HG03066 (cell line): Measurements from ENCODE around the gene C16orf92.
"Not testable (repeated sequence)": the region's sequence is repeated elsewhere in the genome, so short reads cannot be mapped to it uniquely, and the experiment has no call there.

ENCODE experiments used
- ATAC-seq: cut with Tn5 transposase; IDR thresholded peaks from one replicate; pipeline ENCODE4 v1.9.1; 2021; ENCODE audit warnings: low read depth; ENCODE audit not compliant: unreplicated experiment

C16orf92 gene

DNA sequence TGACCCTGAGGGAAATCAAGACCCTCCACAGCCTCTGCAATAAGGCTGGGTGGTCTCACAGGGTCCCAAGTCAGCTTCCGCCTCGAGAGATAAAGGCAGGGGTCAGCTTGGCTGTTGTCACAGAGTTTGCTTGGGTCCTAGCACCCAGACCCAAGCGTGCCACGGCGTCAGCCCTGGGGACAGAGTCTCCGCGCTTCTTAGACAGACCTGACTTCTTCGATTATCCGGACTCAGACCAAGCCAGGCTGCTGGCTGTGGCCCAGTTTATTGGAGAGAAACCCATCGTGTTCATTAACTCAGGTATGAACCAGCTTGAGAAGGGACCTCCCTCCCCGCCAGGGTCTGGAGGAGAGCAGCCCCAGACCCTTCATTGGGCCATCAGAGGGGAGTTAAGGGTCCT is 588 bp downstream of the C16orf92 start:
- ATAC-seq = no peak

DNA sequence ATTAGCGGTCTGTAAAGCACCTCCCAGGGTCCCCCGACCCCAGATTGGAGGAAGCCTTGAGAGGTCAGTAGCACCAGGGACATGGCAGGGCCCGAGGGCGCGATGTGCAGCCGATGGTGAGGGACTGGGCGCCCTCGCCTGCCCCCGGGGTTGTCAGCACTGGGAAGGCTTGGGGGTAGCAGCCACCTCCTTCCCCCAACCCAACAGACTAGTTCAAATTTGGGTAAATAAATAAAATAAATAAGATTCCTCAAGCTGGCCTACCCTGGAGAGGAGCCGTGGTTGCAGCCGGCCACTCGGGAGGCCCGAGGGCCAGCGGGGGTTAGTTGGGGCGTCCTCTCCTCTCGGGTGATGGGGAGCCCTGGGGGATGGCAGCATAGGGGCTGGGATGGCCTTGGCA is 1.5 kb downstream of the C16orf92 start:
- no peak for ATAC-seq

DNA sequence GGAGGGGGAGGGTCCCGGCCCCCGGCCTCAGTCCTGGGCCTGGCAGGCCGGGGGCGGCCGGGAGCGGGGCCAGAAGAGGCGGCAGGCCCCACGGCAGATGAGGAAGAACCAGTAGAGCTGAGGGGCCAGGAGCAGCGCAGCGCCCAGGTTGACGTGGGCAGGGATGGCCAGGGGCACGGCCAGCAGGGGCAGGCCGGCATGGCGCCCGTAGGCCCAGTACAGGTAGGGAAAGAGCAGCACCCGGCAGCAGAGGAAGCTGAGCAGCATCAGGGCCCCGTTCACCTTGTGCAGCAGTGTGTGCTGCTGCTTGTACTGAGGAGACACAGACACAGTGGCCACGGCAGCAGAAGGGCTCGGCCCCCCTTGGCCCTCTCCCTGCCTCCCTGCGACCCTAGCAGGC is 2.2 kb downstream of the C16orf92 start:
- ATAC-seq = no peak

DNA sequence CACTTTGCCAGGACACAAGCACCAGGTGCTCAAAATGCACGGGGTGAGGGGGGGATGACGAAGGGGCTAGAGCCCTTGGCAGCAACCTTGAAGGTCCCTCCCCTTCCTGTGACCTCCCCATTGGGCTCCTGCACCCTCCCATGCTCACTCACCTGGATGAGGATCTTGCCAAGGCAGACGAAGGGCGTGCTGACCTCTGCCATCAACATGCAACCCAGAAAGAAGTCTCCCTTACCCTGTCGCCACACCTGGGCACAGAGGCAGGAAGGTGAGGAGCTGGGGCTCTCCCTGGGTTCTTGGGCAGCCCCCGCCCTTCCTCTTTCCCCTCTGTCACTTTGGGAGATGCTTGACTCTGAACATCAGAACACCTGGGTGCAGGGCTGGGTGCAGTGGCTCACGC is 2.6 kb downstream of the C16orf92 start:
- no peak for ATAC-seq

DNA sequence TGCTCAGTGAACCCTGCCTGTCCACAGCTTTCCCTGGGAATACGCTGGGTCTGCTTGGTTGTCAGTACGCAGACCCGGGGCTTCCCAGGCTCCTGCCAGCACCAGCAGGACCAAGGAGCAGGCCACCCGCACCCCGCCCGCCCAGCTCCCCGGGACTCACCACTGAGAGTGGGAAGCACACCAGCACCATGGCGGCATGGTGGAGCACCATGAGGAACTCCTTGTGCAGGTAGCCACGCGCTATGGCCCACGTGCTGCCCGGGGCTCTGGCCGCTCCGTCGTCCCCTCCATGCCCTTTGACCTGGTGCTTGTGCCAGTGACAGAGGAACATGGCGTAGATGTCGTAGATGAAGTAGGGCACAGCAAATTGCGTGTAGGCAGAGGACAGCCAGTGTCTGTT is 3.5 kb downstream of the C16orf92 start:
- ATAC-seq = no peak

DNA sequence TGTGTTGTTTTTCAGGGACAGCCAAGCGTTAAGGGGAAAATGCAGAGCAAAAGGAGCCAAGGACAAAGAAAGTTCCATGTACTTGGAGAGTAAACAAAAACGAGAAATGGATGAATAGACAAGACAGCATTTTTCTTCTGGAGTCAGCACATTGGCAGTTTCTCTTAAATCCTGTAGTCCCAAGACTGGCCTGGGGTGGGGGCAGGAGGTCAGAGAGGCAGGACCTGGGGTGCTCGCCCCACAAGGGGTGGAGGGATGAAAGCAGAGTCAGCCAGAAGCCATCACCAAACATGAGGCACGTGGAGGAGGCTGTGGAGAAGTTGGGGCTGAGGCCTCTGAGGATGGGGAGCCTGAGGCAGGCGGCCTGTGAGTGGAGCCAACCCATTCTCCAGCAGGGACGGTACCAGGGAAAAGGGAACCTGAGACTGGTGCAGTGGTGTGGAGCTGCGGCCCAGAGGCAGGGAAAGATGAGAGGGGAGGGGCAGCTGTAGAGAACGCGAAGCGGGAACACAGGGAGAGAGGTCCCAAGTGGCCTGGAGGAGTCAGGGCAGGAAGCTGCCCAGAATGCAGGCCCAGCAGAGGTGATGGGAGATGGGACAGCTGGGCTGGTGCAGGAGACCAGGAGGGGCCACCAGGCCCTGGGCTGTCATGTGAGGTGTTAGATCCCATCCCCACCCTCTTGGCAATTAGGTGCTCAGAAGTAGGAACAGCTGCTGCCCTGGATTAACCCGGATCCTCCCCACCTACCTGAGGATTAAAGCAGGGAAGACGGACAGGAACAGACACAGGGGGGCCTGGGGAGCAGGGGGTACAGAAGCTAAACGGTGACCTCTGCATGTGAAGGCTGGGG is 4.8 kb downstream of the C16orf92 start:
- no peak for ATAC-seq

DNA sequence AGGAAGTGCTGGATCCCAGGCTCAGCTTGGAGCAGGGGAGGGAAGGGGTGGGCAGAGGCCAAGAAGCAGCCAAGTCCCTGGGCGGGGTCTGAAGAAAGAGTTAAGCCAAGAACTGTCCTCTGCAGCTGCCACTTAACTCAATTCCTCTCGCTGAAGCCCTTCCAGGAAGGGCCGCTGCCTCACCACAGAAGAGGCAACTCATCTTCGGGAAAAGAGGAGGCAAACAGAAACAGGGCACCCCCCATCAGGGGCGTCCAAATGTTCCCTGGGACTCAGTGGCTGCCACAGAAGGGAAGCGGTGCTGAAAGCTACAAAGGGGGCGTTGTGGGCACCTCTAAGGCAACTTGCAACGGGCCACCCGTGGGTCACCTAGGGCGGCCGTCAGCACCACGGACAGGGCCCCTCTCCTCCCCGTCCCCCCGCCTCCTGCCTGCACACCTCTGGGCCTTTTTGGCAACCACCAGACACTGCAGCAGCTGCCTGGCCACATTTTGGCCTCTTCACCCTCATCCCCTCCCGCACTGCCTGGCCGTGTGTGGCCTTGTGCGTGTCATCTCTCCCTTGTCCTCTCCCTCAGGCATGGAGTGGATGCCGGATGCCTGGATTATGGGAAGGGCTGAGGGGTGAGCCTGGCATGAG is 5.6 kb downstream of the C16orf92 start:
- no peak for ATAC-seq

DNA sequence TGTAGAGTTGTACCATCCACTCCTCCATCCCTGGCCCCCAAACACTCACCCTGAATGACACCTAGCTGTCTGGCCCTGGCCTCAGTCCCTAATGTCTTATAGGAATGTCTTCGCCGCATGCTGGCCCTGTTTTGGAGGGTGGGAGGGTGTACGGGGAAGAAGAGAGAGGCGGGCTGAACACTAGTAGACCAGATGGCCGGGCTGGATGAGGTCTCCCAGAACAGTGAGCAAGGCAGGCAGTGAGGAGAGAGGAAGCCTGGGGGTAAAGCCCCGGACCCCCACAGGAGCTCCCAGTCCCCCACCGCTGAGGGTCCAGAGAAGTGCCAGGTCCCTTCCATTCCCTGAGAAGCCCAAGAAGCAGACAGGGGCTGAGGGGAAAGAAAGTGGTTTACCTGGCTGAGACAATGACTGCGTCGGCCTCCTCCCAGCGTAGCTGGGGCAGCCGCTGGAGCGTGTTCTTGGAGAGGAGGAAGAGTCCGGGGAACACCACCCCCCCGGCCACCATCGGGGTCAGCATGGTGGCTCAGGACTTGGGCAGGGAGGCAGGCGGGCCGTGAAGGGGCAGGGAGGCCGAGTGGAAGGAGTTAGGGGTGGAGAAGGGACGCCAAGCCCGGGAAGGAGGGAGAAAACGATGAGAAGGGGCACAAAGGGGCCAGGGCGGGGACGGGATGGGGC is 7.2 kb downstream of the C16orf92 start:
- no peak for ATAC-seq

DNA sequence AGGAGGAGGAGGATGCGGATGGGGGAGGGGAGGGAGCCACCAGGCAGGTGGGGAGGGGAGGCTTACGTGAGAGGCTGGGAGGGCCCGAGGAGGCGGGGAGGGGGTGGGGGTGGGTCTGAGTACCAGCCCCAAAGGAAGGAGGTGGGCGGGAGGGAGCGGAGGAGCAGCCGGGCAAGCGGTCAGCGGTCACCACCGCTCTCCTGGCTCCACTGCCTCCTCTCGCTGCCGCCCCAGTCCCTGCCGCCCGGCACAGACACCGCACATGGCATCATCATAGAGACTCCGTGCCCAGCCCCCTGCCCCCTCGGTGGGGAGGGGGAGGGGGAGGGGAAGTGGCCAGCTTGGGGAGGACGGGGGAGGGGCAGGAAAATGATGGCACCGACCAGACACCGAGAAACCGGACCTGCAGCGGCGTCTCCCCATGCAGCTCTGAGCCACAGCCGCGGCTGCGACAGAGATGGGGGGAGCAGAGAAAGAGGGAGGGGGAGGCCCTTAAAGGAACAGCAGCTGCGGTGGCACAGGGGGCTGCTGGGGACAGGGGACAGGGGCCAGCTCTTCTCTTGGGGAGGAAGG is 7.9 kb downstream of the C16orf92 start, which contains the start of gene TLCD3B:
TSS of gene TLCD3B (minus strand) at position 431 of the 573 bp plus-strand sequence. CDS start 744 bp downstream, outside the sequence.
- no peak for ATAC-seq

DNA sequence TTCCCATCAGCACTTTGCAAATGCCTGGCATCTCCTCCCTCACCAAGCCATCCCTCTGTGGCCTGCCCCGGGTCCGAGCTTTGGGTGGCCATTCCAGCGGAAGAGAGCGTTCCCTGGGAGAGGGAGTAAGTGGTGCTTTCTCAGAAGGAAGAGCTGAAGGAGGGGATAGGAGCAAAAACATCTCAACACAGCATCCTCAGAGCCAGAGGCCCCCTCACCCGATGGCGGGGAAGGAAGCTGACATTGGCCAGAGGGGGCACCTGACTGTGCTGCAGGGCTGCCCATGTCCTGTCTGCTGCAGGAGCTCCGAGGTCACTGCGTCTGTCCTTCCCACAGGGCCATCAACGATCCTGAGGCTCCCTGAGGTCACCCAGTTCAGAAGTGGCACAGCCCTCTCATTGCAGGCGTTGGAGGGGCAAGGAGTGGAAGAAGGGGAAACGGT is 8.5 kb downstream of the C16orf92 start:
- no peak for ATAC-seq

DNA sequence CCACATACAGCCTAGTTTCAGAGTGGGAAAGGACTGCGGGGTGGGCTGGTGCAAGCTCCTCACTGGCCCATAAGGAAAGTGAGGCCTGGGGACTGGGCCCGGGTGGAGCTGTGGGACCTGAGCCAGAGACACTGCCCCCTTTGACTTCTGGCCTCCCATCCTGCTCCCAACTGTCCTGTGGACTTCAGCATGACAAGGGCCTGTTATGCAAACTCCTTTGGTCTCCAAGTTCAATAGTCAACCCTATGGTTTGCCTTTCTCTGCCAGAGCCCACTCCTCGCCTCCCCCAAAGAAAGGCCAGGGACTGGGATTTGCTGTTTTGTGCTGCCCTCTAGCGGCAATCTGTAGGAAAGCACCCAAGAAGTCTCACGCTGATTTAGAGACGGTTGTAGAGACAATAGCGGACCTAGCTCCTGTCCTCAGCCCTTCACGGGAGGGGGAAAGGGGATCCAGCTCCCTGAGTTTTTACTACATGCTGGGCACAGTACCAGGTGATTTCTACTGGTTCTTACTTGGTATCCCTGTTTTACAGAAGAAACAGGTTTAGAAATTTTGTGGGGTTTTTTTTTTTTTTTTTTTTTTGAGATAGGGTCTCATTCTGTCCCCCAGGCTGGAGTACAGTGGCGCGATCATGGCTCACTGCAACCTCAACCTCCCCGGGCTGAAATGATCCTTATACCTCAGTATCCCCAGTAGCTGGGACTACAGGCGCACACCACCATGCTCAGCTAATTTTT is 9.3 kb downstream of the C16orf92 start:
- ATAC-seq = no peak

DNA sequence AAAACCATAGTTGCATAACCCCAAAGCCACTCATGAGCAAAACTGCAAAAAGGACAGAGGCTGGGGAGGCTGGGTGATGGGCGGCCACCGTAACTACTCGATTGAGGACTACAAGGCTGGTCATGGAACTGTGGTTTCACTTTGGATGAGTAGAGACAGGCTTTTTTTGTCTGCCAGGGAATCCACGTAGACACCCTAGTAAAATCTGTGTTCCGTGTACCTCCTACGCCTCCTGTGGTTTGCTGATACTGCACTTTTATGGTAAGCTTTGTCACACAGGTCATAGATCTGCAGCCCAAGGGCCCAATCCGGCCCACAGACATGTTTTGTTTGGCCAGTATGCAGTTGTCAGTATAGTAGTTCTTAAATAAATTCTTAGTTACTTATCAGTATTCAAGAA is 10.3 kb downstream of the C16orf92 start:
- ATAC-seq = no peak

DNA sequence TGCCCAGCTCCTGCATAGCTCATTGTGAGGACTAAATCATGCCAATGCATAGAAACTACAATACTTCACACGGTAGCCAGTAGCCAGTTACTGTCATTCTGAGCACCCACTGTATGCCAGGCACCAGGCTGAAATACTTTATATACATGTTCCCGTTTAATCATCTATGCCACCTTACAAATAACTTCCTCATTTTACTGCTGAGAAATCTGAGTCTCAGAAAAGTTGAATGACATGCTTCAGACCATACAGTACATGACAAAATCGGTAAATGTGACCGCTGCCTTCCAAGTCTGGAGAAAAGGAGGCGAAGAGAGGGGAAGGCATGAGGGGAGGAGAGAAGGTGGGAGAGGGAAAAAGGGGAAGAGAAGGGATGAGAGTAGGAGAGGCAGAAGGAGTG is 17.2 kb downstream of the C16orf92 start:
- ATAC-seq = no peak

DNA sequence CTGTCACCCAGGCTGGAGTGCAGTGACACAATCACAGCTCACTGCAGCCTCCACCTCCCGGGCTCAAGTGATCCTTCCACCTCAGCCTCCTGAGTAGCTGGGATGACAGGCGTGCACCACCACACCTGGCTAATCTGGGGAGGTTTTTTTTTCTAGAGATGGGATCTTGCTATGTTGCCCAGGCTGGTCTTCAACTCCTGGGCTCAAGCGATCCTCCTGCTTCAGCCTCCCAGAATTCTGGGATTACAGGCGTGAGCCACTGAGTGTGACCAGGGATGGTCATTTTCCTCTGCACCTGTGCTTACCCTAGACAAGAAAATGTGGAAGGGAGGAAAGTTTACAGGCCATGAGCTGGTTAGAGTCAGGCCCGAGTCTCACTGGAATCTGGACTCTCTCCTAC is 17.7 kb downstream of the C16orf92 start:
- not testable (repeated sequence) for ATAC-seq

DNA sequence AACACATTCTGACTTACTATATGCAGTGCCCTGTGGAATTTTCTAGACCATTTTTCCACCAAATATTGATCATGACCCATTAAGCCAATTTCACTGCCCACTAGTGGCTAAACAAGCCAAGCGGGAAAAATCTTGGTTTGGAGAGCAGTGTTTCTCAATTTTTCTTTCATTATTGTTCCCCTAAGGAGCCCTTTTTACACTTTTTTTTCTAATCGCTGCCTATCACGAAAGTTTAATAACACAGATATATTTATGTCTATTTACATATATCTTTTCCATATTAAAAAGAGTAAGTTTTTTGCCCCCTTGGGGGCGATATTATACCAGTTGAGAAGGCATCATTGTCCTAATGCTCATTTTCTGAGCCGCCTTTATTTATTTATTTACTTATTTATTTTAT is 18.8 kb downstream of the C16orf92 start:
- ATAC-seq = no peak

DNA sequence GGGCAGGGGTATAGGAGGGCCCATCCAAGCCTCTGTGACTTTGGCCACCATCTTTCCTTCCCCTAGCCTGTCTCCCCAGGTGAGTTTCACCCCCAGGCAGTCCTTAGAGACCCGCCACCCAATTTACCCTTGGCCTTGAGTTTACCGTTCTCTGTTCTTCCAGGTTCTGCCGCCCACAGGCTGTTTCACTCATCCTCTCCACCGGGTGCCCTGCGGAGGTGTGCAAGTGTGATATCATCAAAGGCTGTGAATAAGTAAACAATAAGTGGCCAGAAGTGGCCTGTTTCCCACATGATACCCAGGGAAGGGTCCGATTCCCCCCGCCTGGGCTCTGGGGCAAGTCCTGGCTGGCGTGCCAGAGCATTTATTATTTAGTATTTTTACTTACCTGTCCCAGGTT is 23.2 kb downstream of the C16orf92 start:
- ATAC-seq = no peak

DNA sequence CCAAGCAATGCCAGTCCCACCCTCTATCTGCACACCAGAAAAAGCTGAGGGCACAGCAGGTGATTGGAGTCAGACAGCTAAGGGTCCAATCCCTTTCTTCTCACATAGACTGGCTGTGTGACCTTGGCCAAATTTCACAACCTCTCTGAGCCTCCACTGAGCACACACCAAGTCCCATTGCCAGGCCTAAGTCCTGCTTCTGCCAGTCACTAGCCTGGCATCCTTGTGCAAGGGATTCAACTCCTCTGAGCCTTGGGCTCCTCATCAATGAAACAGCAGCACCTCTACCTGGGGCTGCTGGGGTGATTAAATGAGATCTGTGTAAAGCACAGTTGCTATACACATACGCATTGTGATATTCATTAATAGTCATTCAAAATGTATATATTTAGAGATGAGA is 23.6 kb downstream of the C16orf92 start:
- no peak for ATAC-seq

DNA sequence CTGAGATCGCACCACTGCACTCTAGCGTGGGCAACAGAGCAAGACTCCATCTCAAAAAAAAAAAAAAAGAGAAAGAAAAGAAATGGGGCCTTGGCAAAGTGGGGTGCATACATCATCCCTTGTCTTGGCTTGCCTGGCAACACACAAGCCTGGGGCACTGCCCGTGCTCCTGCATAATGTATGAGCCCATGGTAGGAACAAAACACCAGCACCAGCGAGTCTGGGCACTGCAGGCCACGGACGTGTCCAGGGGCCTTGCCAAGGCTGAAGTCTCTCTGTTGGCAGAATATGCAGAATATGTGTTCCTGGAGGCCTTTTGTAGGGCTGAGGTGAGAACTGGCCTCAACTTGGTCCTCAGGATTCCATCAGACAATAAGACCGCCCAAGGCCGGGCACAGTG is 26.9 kb downstream of the C16orf92 start:
- ATAC-seq = no peak

DNA sequence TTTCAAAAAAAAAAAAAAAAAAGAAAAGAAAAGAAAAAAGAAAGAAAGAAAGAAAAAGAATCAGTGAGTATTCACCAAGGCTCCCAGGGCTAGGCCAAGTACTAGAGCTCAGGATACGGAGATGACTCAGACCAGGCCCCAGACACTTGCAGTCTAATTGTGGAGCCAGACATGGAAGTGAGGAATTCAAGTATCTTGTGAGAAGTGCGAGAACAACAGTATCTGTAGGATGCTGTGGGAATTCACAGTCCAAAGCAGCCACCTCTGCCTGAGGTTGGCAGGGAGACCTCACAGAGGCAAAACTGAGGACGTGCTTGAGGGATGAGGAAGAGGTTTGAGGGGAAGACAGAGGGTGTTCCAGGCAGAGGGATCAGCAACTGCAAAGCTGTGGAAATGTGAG is 28.5 kb downstream of the C16orf92 start:
- no peak for ATAC-seq

DNA sequence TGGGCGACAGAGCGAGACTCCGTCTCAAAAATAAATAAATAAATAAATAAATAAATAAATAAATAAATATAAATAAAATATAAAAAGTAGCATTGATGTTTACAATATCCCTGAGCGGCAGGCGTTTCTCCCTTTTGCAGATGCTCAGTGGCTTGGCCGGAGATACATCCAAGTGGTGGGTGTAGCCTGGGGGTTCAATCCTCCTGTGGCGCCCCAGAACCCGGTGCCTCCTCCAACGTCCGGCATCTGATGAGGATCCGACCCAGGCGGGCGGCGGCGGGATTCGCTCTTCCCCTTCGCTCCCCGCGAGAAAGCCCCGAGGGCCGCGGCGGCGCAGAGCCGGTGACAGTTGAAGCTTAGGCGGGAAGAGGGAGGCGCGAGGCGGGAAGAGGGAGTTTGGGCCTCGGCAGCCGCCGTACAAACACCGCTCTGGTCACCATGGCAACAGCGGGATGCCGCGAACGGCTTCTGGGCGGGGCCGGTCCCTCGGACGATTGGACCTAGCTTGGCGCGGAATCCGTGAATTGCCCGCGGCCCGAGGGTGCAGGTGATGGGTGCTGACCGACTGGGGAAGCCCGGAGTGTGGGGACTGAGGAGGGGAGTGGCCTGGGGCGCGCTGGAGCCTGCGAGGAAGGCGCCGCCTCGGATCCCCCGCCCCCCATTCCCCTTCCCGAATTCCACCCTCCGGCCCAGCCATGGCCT is 29.8 kb downstream of the C16orf92 start:
- ATAC-seq = peak; percentile 65
